ENCODE data around the gene RBCK1.

- TF ChIP-seq CTCF (conservative IDR thresholded peaks at IDR 0.05) (no peak), ZFX (IDR thresholded peaks at IDR 0.05) (no peak)
These were observed 971 bp downstream of the RBCK1 start for GRCh38 chr20:408843-409696.
